Activated B cell treated with CpG ODN at 0.5 μM for 24 hours (primary cell): ENCODE measurements around the gene GPR55. TPM values are rescaled to one million over a fixed set of nuclear protein-coding genes. Genes with fewer than 3 reads are reported as not detected.

ENCODE experiments used
- ATAC-seq: fragments of 200-7000 bp; cut with Tn5 transposase; one replicate; pipeline ENCODE4 v1.10.0; 2021; ENCODE audit warnings: low read depth, mild to moderate bottlenecking, moderate library complexity
- CTCF ChIA-PET: fragments of 350-600 bp; sonication (Branson Sonifier 250); formaldehyde crosslinking; loops from one replicate; lab custom pipeline; 2021; ENCODE audit warnings: antibody characterized with exemption; lab: Charles Lee
- POLR2A ChIA-PET: fragments of 350-600 bp; sonication (Branson Sonifier 250); formaldehyde crosslinking; loops from one replicate; lab custom pipeline; 2021; ENCODE audit warnings: antibody characterized with exemption; lab: Charles Lee
- DNase-seq: peaks from one replicate; pipeline ENCODE4 v3.0.0; 2022
- H3K27ac Mint-ChIP-seq: one replicate; pipeline ENCODE4 v1.8.0; 2020; ENCODE audit warnings: mixed read lengths
- H3K27me3 Mint-ChIP-seq: one replicate; pipeline ENCODE4 v1.8.0; 2021; ENCODE audit warnings: mixed read lengths
- H3K36me3 Mint-ChIP-seq: one replicate; pipeline ENCODE4 v1.8.0; 2021; ENCODE audit warnings: low read depth, mixed read lengths
- H3K4me1 Mint-ChIP-seq: one replicate; pipeline ENCODE4 v1.8.0; 2021; ENCODE audit warnings: mixed read lengths
- H3K4me3 Mint-ChIP-seq: one replicate; pipeline ENCODE4 v1.8.0; 2020; ENCODE audit warnings: mild to moderate bottlenecking, mixed read lengths
- H3K9me3 Mint-ChIP-seq: one replicate; pipeline ENCODE4 v1.8.0; 2020; ENCODE audit warnings: mixed read lengths
- CTCF ChIP-seq: fragments of 200-600 bp; IDR thresholded peaks from one replicate; pipeline ENCODE4 v1.8.0; 2022; ENCODE audit warnings: antibody characterized with exemption, mild to moderate bottlenecking
- intact Hi-C: fragments of 100-400 bp; cut with micrococcal nuclease; formaldehyde crosslinking; loops from one replicate; pipeline ENCODE4 v1.15.1; 2024
- total RNA-seq: library from RNA; stranded (reverse); gene quantifications from 2 replicates; pipeline ENCODE4 v1.2.3, GENCODE V29; 2022

GPR55 gene
- total RNA-seq, 1 donor from 2014 or later, result 6.3 TPM

GRCh38 chr2:230870544-230871360 lies 54.3 kb downstream of the GPR55 start:
- peaks cover 11% of the 10 kb centered on the region for H3K36me3 Mint-ChIP-seq
- no peak for TF ChIP-seq CTCF
- ChIA-PET POLR2A (interaction anchor here (0.7 to 1.3 kb wide), 2 partner anchors 42 to 593 kb away, joined by 4 to 5 read pairs; partner anchors contain the start of gene NCL), CTCF (interaction anchor here (1.3 kb wide), 1 partner anchor 22 kb away, joined by 4 read pairs; no protein-coding TSS in a partner anchor)
- DNase-seq (no peak), ATAC-seq (no peak)
- H3K4me1 Mint-ChIP-seq, result peaks cover 85% of the 10 kb centered on the region
- intact Hi-C loops, result loop anchor here (5.0 kb wide), 1 partner anchor 522 kb away; no protein-coding TSS in a partner anchor
- H3K9me3 Mint-ChIP-seq, result no peaks in the 10 kb centered on the region
- no peaks in the 10 kb centered on the region for H3K27me3 Mint-ChIP-seq
- H3K27ac Mint-ChIP-seq, result peak overlapping the region; percentile 50
- H3K4me3 Mint-ChIP-seq, result peak overlapping the region; percentile 15

GRCh38 chr2:230869914-230870543 lies 55.0 kb downstream of the GPR55 start:
- no peak for TF ChIP-seq CTCF
- intact Hi-C loops, result loop anchor here (5.0 kb wide), 1 partner anchor 522 kb away; no protein-coding TSS in a partner anchor
- Mint-ChIP-seq H3K4me3 (no peak overlapping the region), H3K27ac (peak overlapping the region; percentile 78), H3K36me3 (peaks cover 9% of the 10 kb centered on the region), H3K9me3 (no peaks in the 10 kb centered on the region), H3K27me3 (no peaks in the 10 kb centered on the region), H3K4me1 (peaks cover 83% of the 10 kb centered on the region)
- ATAC-seq (no peak), DNase-seq (no peak)
- ChIA-PET CTCF (no interaction called here), POLR2A (interaction anchor here (1.3 kb wide), 2 partner anchors 8 to 594 kb away, joined by 3 to 4 read pairs; partner anchors contain the start of gene NCL)

GRCh38 chr2:230868947-230869913 lies 55.8 kb downstream of the GPR55 start:
- Mint-ChIP-seq H3K27ac (no peak overlapping the region), H3K4me3 (no peak overlapping the region)

More at GRCh38 chr2:230868947-230869913, 55.8 kb downstream of the GPR55 start:
- ChIA-PET POLR2A (interaction anchor here (1.3 kb wide), 1 partner anchor 8 kb away, joined by 3 read pairs; no protein-coding TSS in a partner anchor), CTCF (interaction anchor here (1.2 kb wide), 2 partner anchors 8 to 15 kb away, joined by 3 read pairs; no protein-coding TSS in a partner anchor)
- Mint-ChIP-seq H3K27me3 (no peaks in the 10 kb centered on the region), H3K4me1 (peaks cover 80% of the 10 kb centered on the region), H3K9me3 (no peaks in the 10 kb centered on the region), H3K36me3 (peaks cover 5% of the 10 kb centered on the region)
- intact Hi-C loops, result no loop called here
- TF ChIP-seq CTCF, result no peak
- ATAC-seq (no peak), DNase-seq (no peak)
